IPS-NIHi7 (cell line): ENCODE measurements around the gene LANCL2.
A peak's percentile ranks its signal among the peaks of the same experiment; 100 is the strongest.
"Not testable (repeated sequence)": the region's sequence is repeated elsewhere in the genome, so short reads cannot be mapped to it uniquely, and the experiment has no call there.

Source experiments
- DNase-seq: peaks from one replicate; pipeline ENCODE4 v3.0.0; 2012; ENCODE audit warnings: mixed read lengths; ENCODE audit errors: extremely low spot score

Gene LANCL2

DNA sequence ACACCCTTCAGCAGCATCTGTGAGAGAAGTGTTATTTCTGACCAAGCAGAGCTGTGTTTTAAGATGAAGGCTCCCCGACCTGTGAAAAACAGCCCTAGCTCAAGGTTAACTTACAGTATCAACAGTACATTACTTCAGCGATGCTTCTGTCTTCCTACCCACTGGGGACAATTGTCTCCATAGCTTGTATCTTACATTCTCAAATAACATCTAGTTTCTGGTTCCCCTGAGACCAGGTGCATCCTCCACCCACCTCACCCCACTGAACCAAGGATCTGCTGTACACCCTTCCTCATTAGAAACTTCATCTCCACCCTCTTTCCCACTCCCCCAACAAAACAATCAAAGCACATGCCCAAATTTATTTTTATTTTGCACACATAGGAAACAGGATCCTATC, 105.1 kb downstream of the LANCL2 start:
- DNase-seq = no peak

DNA sequence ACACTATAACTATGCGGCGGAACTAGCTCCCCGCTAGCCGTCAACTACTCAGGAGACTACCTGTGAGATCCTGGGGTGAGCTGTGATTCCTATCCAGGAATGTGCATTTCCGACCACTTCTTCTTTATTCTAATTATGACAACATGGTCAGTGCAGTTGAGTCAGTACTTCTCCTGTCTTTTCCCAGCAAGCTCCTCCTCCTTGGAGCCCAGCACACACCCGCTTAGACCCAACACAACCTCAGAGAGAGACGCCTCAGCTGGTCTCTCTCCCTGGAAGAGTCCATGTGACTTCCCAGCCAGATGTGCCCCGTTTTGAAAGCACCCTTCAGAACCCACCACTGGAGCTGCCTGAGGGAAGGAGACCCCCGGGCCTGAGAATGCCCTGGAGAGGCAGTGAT, 106.5 kb downstream of the LANCL2 start:
- DNase-seq = not testable (repeated sequence)

DNA sequence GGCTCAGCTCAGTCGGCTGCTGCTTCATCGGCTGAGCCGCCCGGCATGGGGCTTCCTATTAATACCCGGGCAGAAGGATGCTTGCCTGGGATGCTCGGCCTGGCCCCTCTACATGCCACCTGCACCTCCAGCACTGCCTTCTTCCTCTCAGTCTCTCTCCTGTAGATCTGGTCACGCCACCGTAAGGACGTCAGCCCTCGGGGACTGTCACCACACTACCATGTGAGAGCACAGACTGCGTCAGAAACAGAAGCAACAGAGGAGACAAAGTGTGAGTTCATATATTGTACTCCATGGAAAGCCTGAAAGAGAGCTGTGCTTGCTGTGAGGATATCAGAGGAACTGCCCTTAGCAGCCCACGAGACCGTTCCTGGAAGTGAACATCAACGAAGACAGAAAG, 107.3 kb downstream of the LANCL2 start:
- not testable (repeated sequence) for DNase-seq

DNA sequence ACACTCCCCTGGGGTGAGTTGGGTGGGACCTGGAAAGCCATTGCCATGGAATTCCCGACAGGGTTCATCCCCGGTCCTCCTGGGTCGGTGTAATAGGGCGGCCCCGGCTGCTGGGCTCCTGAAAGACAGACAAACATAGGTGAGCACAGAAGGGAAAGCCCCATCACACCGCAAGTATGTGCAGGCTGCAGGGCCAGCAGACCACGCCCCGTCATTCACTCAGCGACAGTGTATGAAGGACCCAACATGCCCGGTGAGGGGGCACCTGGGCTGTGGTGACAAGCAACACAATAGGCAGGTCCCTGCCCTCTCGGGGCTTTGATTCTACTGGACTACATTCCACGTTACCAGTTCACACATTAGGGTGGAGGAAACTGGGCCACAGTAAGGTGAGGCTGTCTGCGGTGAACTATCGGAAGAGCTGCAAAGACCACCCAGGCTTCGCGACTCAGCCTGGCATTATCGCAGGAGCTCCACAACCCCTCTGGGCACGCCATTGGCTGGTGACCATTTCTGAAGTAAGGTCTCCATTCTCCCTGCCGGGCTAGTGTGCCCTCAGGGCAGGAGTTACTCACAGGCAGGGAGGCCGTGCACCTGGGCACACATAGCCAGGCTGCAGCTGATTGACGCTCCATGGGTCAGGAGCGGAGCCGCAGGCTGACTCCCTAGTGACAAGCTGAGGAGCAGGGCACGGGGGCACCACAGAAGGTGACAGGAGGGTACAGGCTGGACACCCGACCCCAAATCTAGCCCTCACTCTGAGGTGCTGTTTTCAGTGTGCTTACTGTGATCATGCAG, 108.0 kb downstream of the LANCL2 start:
- no peak for DNase-seq

DNA sequence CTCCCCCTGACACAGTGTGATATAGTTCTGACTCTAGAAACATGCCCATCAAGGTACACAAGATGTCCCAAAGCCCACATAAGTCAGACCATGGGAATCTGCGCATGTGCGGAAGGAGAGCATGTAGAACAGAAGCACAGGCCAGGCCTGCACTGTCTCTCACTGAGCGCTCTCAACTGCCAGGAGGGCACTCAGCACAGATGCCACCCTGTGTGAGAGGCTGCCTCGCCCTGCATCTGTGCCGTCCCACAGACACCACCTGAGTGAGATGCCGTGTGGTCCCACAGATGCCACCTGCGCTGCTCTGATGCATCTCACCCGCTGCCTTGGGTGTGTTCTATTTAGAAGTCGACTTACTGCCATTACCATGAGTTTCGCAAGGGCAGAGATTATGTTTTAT, 108.8 kb downstream of the LANCL2 start:
- DNase-seq = no peak

DNA sequence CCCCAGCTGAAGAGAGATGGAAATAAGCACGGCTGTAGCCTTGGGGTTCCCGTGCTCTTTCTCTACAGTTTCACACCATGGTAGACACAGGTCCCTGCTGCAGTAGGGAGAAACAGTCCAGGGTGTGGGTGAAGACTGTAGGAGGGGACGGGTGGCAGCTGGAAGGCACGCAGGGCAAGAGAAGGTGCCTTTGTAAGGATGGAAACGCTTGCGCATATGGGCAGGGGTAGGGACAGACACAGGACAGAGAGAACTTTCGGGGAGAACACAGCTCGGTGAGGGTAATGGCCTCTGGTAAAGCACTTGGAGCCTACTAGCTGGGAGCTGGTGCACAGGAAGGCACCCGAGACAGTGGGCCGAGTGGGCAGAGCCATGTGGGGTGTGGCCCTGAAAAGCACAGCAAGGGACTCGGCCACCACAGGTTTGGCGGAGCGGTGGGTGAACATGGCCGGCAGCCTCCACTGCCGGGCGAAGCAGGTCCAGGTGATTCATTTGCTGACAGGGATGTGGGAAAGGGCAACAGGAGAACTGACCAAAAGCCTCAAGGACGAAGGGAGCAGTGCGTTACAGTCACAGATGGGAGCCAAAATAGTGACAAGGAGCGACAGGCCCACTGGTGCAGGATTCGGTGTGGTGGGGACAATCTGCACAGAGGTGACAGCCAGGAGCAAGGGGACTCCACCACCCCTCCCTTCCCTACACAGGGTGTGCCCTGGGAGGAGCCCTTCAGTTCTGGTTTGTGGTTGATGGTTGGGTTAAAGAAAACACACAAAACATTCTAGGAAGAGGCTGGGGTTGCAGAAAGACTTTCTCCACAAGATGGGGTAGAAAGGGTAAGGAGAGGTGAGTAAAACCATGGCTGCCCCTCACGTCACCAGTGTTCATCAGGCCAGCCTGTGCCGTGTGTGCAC, 110.1 kb downstream of the LANCL2 start:
- DNase-seq = no peak

DNA sequence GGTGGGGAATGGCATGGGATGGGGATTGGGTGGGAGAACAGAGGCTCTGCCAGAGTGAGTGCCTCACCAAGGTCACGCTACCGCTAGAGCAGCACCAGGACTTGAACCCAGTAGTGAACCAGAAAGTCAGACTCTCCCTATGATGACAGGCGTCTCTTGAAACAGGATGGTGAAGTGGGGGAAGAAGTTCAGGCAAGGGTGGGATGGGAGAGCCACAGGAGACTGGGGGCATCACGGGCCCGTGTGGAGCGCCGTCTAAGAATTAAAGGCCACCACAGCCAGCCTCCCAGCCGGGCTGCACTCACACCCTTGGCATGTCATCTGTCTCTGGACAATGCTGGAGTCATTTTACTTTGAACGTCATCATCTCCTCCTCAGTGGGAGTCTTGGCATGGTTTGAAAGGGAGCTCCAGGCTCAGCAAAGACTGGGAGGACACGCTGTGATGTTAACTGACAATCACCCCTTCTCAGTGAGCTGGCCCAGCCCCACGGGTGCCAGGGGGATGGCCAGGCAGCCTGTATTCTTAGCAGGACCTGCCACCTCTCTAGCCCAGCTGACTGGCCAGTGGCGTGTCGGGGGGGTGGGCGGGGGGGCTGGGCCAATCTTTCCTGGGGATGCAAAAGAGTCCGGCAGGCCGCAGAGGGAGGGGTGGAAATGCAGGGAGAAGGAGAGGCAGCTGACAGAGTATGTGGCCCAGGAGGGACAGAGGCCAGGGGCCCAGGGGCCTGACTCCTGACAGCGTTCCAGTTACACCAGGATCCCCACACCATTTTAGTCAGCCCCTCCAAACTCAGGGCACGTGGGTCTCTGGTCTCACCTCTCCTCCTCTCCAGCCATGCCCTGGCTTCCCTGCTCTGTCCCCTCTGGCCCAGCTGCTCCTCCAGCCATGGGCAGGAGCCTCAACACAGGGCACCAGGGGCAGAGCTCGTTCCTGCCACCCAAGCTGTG, 111.0 kb downstream of the LANCL2 start:
- no peak for DNase-seq

DNA sequence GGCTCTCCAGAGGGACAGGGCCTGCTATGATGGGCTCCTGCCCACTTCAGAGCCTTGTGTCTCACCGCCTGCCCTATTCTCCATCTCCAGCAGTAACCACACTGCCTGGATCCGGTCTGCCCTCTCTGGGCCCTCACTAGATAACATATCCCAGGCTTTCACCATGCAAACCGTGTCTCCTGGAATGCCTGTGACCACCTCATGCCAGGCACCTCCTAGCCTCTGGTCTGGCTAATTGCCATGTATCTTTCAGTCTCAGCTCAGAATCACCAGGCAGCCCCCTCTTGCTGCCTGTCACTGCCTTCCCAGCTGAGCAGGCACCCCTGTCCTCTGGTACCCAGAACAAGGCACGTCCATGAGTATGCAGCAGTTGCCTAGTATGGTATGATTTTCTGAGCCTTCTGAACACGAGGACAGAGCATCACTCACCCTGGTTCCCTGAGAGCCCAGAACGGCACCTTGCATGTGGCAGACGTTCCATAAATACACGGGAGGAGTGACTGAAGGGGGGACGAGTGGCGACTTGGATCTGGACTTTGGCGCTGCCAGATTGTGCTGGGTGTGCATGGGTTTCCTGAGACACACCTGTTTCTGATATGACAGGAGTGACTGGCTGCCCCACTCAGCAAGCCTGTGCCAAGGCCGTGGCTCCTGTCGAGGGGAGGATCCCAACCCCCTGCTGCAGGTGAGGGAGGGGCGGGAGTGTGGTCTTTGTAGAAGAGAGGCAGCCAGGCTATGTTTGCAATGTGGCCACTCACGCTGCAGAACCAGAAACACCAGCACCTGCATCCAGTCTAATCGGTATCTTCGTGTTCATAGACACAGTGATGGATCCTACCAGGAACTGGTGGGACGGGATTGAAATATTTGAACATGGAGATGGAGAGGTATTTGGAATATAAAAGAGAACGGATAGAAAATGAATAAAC, 112.0 kb downstream of the LANCL2 start:
- no peak for DNase-seq

DNA sequence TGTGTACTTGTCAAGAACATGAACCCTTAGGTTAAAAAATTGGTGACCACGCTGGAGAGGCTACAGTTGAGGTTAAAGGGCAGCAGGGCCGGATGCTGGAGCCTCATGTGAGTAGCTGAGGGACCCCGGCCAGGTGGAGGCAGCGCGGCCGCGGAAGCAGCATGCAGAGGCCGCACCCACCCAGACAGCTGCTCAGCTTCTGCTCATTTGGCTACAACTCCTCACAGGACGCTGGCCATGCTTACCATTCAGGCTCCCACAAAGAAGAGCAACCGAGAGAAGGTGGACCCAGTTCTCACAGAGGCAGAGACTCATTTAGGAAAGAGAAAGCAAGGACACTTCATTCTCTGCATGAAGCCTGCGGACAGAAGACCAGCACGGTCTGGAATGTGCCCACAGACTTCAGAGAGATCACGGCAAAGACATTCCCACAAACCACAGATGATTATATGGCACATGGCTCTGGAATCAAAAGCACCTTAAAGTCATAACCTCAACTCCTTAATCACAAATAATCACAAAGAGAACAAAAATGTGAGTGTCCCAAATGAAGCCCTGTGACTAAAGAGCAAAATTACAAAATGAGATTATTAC, 112.7 kb downstream of the LANCL2 start:
- peak; percentile 34 for DNase-seq

DNA sequence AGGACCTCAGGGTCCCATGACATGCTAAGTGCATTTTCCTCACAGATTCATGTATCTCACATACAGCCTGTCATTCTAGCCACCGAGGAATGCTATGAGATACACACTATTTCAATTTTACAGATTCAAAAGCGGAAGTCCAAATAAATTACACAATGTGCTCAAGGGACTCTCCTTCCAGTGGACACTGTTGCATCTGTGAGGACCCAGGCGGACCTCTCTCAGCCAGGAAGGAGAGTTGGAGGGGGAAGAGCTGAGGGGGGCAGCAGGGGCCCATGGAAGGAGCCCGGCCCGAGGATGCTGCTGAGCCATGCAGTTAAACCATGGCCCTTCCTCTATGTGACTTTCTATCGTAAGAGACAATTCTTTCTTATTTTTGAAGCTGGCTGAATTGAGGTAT, 113.6 kb downstream of the LANCL2 start:
- no peak for DNase-seq

DNA sequence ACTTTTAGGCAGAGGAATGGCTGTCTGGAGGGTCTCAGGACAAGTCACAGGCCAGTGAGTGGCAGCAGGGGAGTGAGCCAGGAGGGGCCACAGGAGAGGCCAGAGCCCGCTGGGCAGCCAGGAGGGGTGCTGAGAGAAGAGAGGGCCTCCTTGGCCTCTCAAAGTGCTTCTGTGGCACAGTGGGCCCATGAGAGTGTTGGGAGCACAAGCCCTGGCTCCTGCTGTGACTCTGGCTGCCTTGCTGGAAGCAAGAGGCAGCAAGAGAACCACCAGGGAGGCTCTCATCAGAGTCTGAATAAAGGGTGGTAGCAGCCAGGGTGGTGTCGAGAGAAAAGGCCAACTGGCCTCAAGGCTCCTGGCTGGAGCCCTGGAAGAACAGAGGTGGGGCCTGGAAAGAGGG, 116.0 kb downstream of the LANCL2 start:
- no peak for DNase-seq

DNA sequence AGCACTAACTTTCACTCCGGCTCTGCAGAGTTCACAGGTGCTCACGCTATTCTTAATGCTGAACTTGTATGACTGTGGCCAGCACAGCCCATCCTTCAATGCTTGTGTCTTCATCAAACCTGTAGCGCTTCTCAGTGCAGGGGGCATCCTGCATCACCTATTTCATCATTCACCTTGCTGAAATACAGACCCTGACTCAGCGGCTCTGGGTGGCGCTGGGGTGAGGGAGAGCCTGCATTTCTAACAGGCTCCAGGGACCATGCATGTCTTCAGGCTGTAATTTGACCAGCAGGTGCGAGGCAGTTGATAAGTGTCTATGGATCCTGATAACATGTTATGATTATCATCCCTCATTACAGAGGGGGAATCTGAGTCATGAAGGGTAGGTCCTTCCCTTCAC, 117.9 kb downstream of the LANCL2 start:
- DNase-seq = no peak
